Muscle of leg (tissue), 11 donors: ENCODE measurements around the gene IER3IP1. TPM values are rescaled to one million over a fixed set of nuclear protein-coding genes. Genes with fewer than 3 reads are reported as not detected.
A peak's percentile ranks its signal among the peaks of the same experiment; 100 is the strongest.

Experiments used
- DNase-seq: peaks from one replicate; pipeline ENCODE4 v3.0.0; 2013
- H3K27ac ChIP-seq: one replicate; pipeline ENCODE4 v1.5.1; 2013; ENCODE audit warnings: mild to moderate bottlenecking, low read length, control low read depth
- H3K27me3 ChIP-seq: one replicate; pipeline ENCODE4 v1.6.1; 2013; ENCODE audit warnings: low read length; ENCODE audit not compliant: control insufficient read depth, insufficient read depth
- H3K36me3 ChIP-seq: one replicate; pipeline ENCODE4 v1.6.1; 2013; ENCODE audit warnings: low read length; ENCODE audit not compliant: control insufficient read depth, insufficient read depth
- H3K4me1 ChIP-seq: one replicate; pipeline ENCODE4 v1.6.1; 2013; ENCODE audit warnings: low read length; ENCODE audit not compliant: control insufficient read depth, insufficient read depth
- H3K4me3 ChIP-seq: one replicate; pipeline ENCODE4 v1.5.1; 2013; ENCODE audit warnings: low read length, control low read depth
- H3K9me3 ChIP-seq: replicated peaks from 2 replicates; pipeline ENCODE4 v1.6.1; 2013; ENCODE audit warnings: low read depth, low read length; ENCODE audit not compliant: control insufficient read depth
- WGBS: methylation state at CpG from one replicate; pipeline ENCODE4 v1.1.5; 2013; ENCODE audit warnings: missing lambda C conversion rate; ENCODE audit not compliant: insufficient coverage; 5-methylcytosine and 5-hydroxymethylcytosine counted together
- polyA plus RNA-seq, 8 donors: library from polyadenylated mRNA; unstranded; fragments of 120-200 nt; gene quantifications; one replicate each; pipeline versions ENCODE4 v1.2.1 to v1.2.3, GENCODE V29; 2013; ENCODE audit warnings: inconsistent platforms in 1 of 8, low replicate concordance in 1 of 8; ENCODE audit not compliant: insufficient read length in 8 of 8, insufficient read depth in 1 of 8
- total RNA-seq: library from RNA; stranded (reverse); fragments of 120-200 nt; gene quantifications from one replicate; pipeline ENCODE4 v1.2.4, GENCODE V29; 2013

Gene IER3IP1
- total and polyA plus RNA-seq, 9 donors: 19.9 to 27.2 (median 21.2) TPM

- no peaks in the 10 kb centered on the region for H3K27me3 ChIP-seq
- H3K36me3 ChIP-seq: peaks cover 2% of the 10 kb centered on the region
- no peak overlapping the region for H3K27ac ChIP-seq
- H3K9me3 ChIP-seq: no peaks in the 10 kb centered on the region
- DNase-seq: no peak
- no peak overlapping the region for H3K4me3 ChIP-seq
- H3K4me1 ChIP-seq: no peaks in the 10 kb centered on the region
- WGBS: 89% methylated on average over 1 of the region's 4 CpGs
Observed at GRCh38 chr18:47143899-47144485, 32.2 kb downstream of the IER3IP1 start.

DNA sequence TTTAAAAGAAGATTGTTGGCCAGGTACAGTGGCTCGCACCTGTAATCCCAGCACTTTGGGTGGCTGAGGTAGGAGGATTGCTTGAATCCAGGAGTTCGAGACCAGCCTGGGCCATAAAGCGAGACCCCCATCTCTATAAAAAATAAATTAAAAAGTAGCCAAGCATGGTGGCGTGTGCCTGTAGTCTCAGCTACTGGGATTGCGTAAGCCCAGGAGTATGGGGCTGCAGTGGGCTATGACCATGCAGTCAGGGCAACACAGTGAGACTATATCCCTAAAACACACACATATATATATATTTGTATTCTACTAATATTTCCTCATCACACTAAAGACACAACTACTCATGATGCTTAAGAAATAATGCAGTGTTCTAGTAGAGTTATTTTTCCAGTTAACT lies 33.0 kb downstream of the IER3IP1 start:
- Histone ChIP-seq H3K27ac (no peak overlapping the region), H3K27me3 (no peaks in the 10 kb centered on the region), H3K4me1 (no peaks in the 10 kb centered on the region), H3K4me3 (no peak overlapping the region), H3K9me3 (no peaks in the 10 kb centered on the region), H3K36me3 (peaks cover 2% of the 10 kb centered on the region)
- DNase-seq: no peak
- WGBS: no CpG with 5 or more reads among the region's 5 CpGs

- no peaks in the 10 kb centered on the region for H3K27me3 ChIP-seq
- no peaks in the 10 kb centered on the region for H3K4me1 ChIP-seq
- no peak overlapping the region for H3K27ac ChIP-seq
- H3K36me3 ChIP-seq: peaks cover 2% of the 10 kb centered on the region
- DNase-seq: no peak
- H3K4me3 ChIP-seq: no peak overlapping the region
- H3K9me3 ChIP-seq: no peaks in the 10 kb centered on the region
Observed at GRCh38 chr18:47141289-47141688, 34.9 kb downstream of the IER3IP1 start.

- no peaks in the 10 kb centered on the region for H3K4me1 ChIP-seq
- H3K9me3 ChIP-seq: no peaks in the 10 kb centered on the region
- H3K36me3 ChIP-seq: peaks cover 8% of the 10 kb centered on the region
- H3K4me3 ChIP-seq: no peak overlapping the region
- no peak overlapping the region for H3K27ac ChIP-seq
- no peak for DNase-seq
- H3K27me3 ChIP-seq: no peaks in the 10 kb centered on the region
- 100% methylated on average over 1 of the region's 3 CpGs for WGBS
Observed at GRCh38 chr18:47121146-47121545, 55.0 kb downstream of the IER3IP1 start.

GRCh38 chr18:47120428-47120827 lies 55.7 kb downstream of the IER3IP1 start:
- no peaks in the 10 kb centered on the region for H3K4me1 ChIP-seq
- H3K4me3 ChIP-seq: no peak overlapping the region
- H3K9me3 ChIP-seq: no peaks in the 10 kb centered on the region
- no peaks in the 10 kb centered on the region for H3K27me3 ChIP-seq
- no peak for DNase-seq
- no peak overlapping the region for H3K27ac ChIP-seq
- WGBS: no CpG with 5 or more reads among the region's 4 CpGs
- H3K36me3 ChIP-seq: peaks cover 8% of the 10 kb centered on the region

DNA sequence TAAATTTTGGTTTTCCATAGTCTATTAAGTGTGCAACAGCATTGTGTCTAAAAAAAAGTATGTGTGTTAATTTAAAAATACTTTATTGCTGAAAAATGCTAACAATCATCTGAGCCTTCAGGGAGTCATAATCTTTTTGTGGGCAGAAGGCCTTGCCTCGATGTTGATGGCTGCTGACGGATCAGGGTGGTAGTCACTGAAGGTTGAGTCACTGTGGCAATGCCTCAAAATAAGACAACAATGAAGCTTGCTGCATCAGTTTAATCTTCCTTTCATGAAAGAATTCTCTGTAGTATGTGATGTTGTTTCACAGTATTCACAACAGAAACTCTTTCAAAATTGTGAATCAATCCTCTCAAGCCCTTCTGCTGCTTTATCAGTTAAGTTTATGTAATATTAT lies 57.2 kb downstream of the IER3IP1 start:
- Histone ChIP-seq H3K4me3 (no peak overlapping the region), H3K36me3 (peaks cover 13% of the 10 kb centered on the region), H3K4me1 (peaks cover 2% of the 10 kb centered on the region), H3K27me3 (no peaks in the 10 kb centered on the region), H3K9me3 (no peaks in the 10 kb centered on the region), H3K27ac (no peak overlapping the region)
- DNase-seq: no peak
- WGBS: no CpG with 5 or more reads among the region's 2 CpGs

- DNase-seq: no peak
- Histone ChIP-seq H3K27ac (no peak overlapping the region), H3K27me3 (no peaks in the 10 kb centered on the region), H3K36me3 (peaks cover 35% of the 10 kb centered on the region), H3K9me3 (no peaks in the 10 kb centered on the region), H3K4me3 (no peak overlapping the region), H3K4me1 (peaks cover 2% of the 10 kb centered on the region)
- no CpG with 5 or more reads among the region's 2 CpGs for WGBS
Observed at GRCh38 chr18:47115205-47115604, 61.0 kb downstream of the IER3IP1 start.

DNA sequence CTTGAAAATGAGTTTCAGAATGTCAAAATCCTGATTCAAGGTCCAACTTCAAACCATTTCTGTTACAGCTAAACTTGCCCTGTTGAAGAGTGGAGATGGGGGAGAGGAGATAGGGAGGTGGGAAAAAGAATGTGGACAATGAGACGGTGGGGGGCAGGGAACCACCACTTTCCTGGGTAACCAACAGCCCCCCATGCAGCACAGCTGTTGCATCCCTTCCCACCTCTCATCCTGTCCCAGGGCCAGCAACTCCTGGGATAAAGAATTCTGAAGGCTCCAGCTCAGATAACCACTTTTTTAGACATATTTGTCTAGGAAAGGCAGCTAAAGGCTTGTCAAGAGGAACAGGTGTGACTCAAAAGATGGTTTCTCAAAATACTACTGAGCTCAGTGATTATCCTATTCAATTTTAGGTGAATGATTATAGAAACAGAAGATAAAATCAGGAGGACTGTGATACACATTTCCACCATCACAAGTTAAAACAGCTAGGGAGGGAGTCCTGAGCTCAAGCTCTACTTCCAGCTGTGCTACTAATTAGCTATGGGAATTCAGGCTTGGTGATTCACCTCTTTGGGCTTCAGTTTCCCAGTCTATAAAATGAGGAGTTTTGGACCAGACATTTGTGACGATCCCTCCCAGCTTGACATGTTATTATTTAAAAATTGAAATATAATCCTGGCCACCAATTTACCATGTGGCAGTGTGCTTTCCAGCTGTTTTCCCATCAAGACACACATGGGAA lies 62.2 kb downstream of the IER3IP1 start:
- H3K9me3 ChIP-seq: no peaks in the 10 kb centered on the region
- H3K4me3 ChIP-seq: no peak overlapping the region
- no CpG with 5 or more reads among the region's 2 CpGs for WGBS
- peaks cover 41% of the 10 kb centered on the region for H3K36me3 ChIP-seq
- no peak overlapping the region for H3K27ac ChIP-seq
- H3K4me1 ChIP-seq: peaks cover 5% of the 10 kb centered on the region
- no peaks in the 10 kb centered on the region for H3K27me3 ChIP-seq
- DNase-seq: peak; percentile 44

- Histone ChIP-seq H3K27me3 (no peaks in the 10 kb centered on the region), H3K4me3 (no peak overlapping the region), H3K27ac (no peak overlapping the region), H3K4me1 (peaks cover 5% of the 10 kb centered on the region), H3K36me3 (peaks cover 50% of the 10 kb centered on the region), H3K9me3 (no peaks in the 10 kb centered on the region)
- DNase-seq: no peak
- WGBS: 75% methylated on average over 2 of the region's 6 CpGs
Observed at GRCh38 chr18:47110492-47111274, 65.5 kb downstream of the IER3IP1 start.

- peaks cover 49% of the 10 kb centered on the region for H3K36me3 ChIP-seq
- H3K4me1 ChIP-seq: peaks cover 5% of the 10 kb centered on the region
- H3K27me3 ChIP-seq: no peaks in the 10 kb centered on the region
- DNase-seq: no peak
- H3K4me3 ChIP-seq: no peak overlapping the region
- no peaks in the 10 kb centered on the region for H3K9me3 ChIP-seq
- WGBS: no CpG with 5 or more reads among the region's 1 CpG
- H3K27ac ChIP-seq: no peak overlapping the region
Observed at GRCh38 chr18:47109720-47110119, 66.4 kb downstream of the IER3IP1 start.
